NCI-H2107 treated with DMSO at 0.1 percent for 48 hours (cell line): ENCODE measurements around the gene AKAP1.

Experiments used
- DNase-seq: peaks from one replicate; lab custom pipeline; 2025; ENCODE audit not compliant: unreplicated experiment; lab: John Stamatoyannopoulos, UW

The AKAP1 gene

GRCh38 chr17:57104461-57105175, 19.6 kb downstream of the AKAP1 start:
- no peak for DNase-seq

GRCh38 chr17:57105591-57105990, 20.5 kb downstream of the AKAP1 start:
- no peak for DNase-seq

GRCh38 chr17:57106107-57106835, 21.2 kb downstream of the AKAP1 start:
- DNase-seq, result no peak

GRCh38 chr17:57106836-57107497, 21.9 kb downstream of the AKAP1 start:
- no peak for DNase-seq

- DNase-seq, result peak; percentile 89
Measured at GRCh38 chr17:57107498-57108101, 22.6 kb downstream of the AKAP1 start.

GRCh38 chr17:57108671-57109392, 23.8 kb downstream of the AKAP1 start:
- DNase-seq, result no peak

- DNase-seq, result no peak
Measured at GRCh38 chr17:57109393-57110151, 24.5 kb downstream of the AKAP1 start.

- DNase-seq, result no peak
Measured at GRCh38 chr17:57110152-57110542, 25.1 kb downstream of the AKAP1 start.

GRCh38 chr17:57110579-57111325, 25.7 kb downstream of the AKAP1 start:
- DNase-seq, result no peak

GRCh38 chr17:57111386-57111785, 26.3 kb downstream of the AKAP1 start:
- DNase-seq, result no peak

GRCh38 chr17:57113011-57113410, 28.0 kb downstream of the AKAP1 start:
- DNase-seq, result no peak

- DNase-seq, result no peak
Measured at GRCh38 chr17:57113656-57114055, 28.6 kb downstream of the AKAP1 start.

- DNase-seq, result no peak
Measured at GRCh38 chr17:57114085-57114673, 29.1 kb downstream of the AKAP1 start.

GRCh38 chr17:57115377-57115776, 30.3 kb downstream of the AKAP1 start:
- DNase-seq, result no peak

- DNase-seq, result no peak
Measured at GRCh38 chr17:57115916-57116315, 30.9 kb downstream of the AKAP1 start.

- DNase-seq, result no peak
Measured at GRCh38 chr17:57117798-57118197, 32.8 kb downstream of the AKAP1 start.

- DNase-seq, result no peak
Measured at GRCh38 chr17:57120814-57121213, 35.8 kb downstream of the AKAP1 start.

GRCh38 chr17:57121308-57122042, 36.4 kb downstream of the AKAP1 start:
- DNase-seq, result no peak

GRCh38 chr17:57124053-57124452, 39.0 kb downstream of the AKAP1 start:
- DNase-seq, result no peak
